Mononuclear cell (primary cell): ENCODE measurements around the gene FAM229A. TPM values are rescaled to one million over a fixed set of nuclear protein-coding genes. Genes with fewer than 3 reads are reported as not detected.
A peak's percentile ranks its signal among the peaks of the same experiment; 100 is the strongest.

Experiments
- H3K27me3 ChIP-seq: 2 replicates; pipeline ENCODE4 v1.6.0; 2011; ENCODE audit warnings: low read length, control low read depth; ENCODE audit not compliant: insufficient read depth
- H3K4me1 ChIP-seq: 2 replicates; pipeline ENCODE4 v1.5.1; 2011; ENCODE audit warnings: mild to moderate bottlenecking, low read length, control low read depth; ENCODE audit not compliant: insufficient read depth
- H3K4me3 ChIP-seq: 2 replicates; pipeline ENCODE4 v1.5.1; 2011; ENCODE audit warnings: mild to moderate bottlenecking, low read length, moderate library complexity
- H3K9me3 ChIP-seq: 2 replicates; pipeline ENCODE4 v1.5.1; 2011; ENCODE audit warnings: low read depth, mild to moderate bottlenecking, control low read depth, low read length
- total RNA-seq: library from RNA; depleted of rRNA; stranded (reverse); fragments of >200 nt; gene quantifications from one replicate; pipeline ENCODE4 v1.2.3, GENCODE V29; 2012

Gene FAM229A
- total RNA-seq, 1 donor: 11.5 TPM

GRCh38 chr1:32342704-32343103 is 19.6 kb downstream of the FAM229A start:
- Histone ChIP-seq H3K9me3 (no peaks in the 10 kb centered on the region), H3K4me1 (peaks cover 36% of the 10 kb centered on the region), H3K4me3 (no peak overlapping the region), H3K27me3 (no peaks in the 10 kb centered on the region)

GRCh38 chr1:32341971-32342370 is 20.3 kb downstream of the FAM229A start:
- no peaks in the 10 kb centered on the region for H3K27me3 ChIP-seq
- peaks cover 43% of the 10 kb centered on the region for H3K4me1 ChIP-seq
- H3K9me3 ChIP-seq: no peaks in the 10 kb centered on the region
- no peak overlapping the region for H3K4me3 ChIP-seq

GRCh38 chr1:32341186-32341757 is 21.0 kb downstream of the FAM229A start:
- Histone ChIP-seq H3K4me1 (peaks cover 50% of the 10 kb centered on the region), H3K4me3 (no peak overlapping the region), H3K9me3 (no peaks in the 10 kb centered on the region), H3K27me3 (no peaks in the 10 kb centered on the region)

DNA sequence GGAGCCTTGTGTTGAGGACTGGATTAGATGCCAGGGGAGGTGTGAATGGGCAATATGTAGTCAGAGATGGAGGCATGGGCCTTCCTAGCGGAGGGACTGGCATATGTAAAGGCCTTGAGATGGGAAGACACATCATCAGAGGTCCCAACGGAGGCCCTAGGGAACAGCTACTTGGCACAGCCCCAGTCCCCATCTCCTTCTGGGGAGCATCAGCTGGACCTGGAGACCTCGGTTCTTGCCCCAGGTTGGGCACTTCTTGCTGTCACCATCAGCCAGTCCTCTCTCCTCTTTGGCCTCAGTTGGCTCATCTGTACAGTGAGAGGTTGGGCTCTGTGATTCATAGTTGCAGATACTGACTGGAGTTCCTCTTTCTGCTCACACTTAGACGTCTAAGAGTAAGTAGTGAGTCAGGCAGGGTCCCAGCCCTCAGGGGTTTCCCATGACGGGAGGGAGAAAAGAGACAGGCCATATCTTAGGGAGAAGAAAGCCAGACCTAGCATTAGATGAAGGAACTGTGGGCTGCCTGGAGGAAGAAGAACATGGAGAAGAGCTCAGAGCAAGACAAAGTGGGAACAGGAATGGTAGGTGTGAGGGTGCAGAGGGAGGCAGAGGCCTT is 22.8 kb downstream of the FAM229A start:
- Histone ChIP-seq H3K4me1 (peaks cover 50% of the 10 kb centered on the region), H3K9me3 (no peaks in the 10 kb centered on the region), H3K27me3 (no peaks in the 10 kb centered on the region), H3K4me3 (no peak overlapping the region)

DNA sequence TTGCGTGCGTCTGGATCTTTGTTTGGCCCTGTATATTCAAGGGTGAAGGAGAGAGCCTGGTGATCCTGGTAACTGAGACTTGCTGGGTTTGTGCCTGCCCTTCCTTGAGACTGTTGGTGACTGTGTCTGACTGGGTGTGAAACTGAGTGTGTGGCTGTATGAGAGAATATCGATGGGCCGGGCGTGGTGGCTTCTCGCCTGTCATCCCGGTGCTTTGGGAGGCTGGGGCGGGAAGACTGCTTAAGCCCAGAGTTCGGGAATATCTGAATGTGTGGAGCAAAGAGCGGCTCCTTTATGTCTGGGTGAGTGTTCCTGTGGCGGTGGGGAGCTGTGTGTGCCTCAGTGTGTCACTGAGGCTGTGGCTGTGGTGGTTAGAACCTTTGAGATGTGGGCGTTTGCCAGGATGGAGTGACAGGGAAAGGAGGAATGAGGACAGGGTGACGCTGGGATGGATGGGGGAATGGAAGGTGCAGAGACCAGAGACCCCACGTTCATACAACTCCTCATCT is 23.6 kb downstream of the FAM229A start:
- H3K9me3 ChIP-seq: no peaks in the 10 kb centered on the region
- H3K27me3 ChIP-seq: no peaks in the 10 kb centered on the region
- H3K4me1 ChIP-seq: peaks cover 52% of the 10 kb centered on the region
- no peak overlapping the region for H3K4me3 ChIP-seq

GRCh38 chr1:32337855-32338636 is 24.2 kb downstream of the FAM229A start:
- no peak overlapping the region for H3K4me3 ChIP-seq
- H3K4me1 ChIP-seq: peaks cover 52% of the 10 kb centered on the region
- H3K27me3 ChIP-seq: no peaks in the 10 kb centered on the region
- no peaks in the 10 kb centered on the region for H3K9me3 ChIP-seq

DNA sequence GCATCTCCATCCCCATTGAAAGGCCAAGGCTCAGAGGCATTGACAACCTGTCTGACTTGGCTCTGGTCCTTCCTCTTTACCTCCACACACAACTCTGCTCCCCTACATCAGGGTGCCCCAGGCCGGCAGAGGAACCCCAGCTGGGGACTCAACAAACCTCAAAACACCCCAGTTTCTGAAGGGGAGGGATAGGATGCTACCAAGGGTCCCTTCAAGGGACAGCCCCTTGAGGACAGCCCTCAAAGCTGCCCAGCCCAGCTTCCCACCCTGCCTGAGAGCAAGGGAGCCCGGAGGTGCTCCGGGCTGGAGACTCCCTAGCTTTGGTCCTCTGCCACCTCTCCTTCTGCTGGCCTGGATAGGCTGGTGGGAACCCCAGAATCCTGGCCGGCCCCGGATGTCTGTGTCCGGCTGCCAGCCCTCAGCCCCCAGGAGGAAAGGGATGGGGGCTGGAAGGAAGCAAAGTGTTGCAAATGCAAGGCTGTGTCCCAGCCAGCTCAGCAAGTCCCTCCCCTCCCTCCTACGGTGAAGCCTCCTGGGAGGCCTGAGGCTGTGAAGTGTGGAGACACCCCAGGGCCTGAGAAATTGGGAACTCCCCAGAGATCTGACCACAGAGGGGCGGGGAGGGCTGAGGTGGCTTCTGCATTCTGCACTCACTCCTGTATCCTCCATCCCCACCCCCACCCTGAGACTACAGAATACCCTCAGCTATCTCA is 25.2 kb downstream of the FAM229A start:
- Histone ChIP-seq H3K27me3 (no peaks in the 10 kb centered on the region), H3K9me3 (no peaks in the 10 kb centered on the region), H3K4me3 (no peak overlapping the region), H3K4me1 (peaks cover 52% of the 10 kb centered on the region)

DNA sequence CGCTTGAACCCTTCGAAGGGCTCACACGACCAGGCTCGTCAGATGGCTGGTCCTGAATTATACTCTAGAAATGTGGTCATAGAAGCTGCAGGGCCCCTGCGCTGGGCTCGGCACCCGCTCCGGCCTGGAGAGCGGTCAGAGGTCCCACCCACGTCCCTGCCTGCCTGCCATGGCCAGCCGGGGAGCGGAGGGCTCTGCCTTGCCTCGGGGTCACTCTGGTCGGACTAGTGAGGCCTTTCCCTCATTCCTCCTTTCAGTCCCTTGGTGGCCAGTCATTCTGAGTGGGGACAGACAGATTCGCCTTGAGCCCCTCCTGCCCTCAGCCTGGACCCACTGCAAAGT is 25.7 kb downstream of the FAM229A start:
- H3K27me3 ChIP-seq: no peaks in the 10 kb centered on the region
- peaks cover 52% of the 10 kb centered on the region for H3K4me1 ChIP-seq
- no peaks in the 10 kb centered on the region for H3K9me3 ChIP-seq
- H3K4me3 ChIP-seq: no peak overlapping the region

DNA sequence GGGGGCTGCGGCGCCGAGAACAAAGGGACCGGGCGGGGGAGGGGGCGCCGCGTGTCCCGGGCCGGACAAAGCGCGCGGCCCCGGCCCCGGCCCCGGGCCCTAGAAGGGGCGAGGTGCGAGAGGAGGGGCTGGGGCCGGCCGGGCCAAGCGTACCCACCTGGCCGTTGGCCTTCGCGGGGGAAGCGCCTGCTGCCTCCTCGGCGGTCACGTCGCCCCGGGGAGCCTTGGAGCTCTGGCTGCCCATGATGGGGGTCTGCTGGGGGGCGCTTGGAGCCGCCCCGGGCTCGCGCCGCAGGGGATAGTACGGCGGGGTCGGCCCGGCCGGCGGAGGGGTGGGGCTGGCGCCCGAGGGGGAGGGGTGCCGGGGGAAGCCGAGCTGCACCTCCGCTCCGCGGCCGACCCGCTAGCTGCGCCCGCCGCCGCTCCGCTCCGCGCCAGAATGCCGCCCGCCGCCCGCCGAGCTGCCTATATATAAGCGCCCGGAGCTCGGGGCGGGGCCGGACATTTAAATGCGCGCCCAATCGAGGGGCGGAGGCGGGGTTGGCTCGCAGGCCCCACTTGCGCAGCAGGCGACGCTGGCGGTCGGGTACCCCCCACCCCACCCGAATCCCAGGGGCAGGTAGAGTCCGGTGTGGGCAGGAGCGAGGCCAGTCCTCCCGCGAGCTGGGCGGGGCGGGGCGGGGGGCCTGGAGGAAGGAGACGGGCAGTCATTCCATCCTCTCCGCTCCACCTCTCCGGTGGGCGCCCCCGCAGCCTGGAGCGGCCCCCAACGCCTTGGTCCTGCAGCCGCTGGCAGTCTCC is 26.3 kb downstream of the FAM229A start, which contains the start of gene MARCKSL1:
TSS of gene MARCKSL1 (minus strand) at position 444 of the 801 bp plus-strand sequence. CDS start at position 244, 200 bp downstream.
- Histone ChIP-seq H3K9me3 (no peaks in the 10 kb centered on the region), H3K4me1 (peaks cover 52% of the 10 kb centered on the region), H3K4me3 (peak within 1 kb of the TSS; percentile 47), H3K27me3 (no peaks in the 10 kb centered on the region)

DNA sequence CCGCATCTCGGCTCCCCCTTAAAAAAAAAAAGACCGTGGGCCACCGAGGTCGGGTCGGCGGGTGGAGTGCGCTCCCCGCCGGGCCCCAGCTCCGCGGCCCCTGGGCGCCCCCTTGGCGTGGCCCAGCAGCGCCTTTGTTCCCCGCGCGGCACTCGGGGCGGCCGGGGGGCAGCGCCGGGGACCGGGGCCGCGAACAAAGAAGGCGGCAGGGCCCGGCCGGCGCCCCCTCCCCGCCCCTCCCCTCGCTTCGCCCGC is 26.8 kb downstream of the FAM229A start:
- H3K4me1 ChIP-seq: peaks cover 52% of the 10 kb centered on the region
- H3K9me3 ChIP-seq: no peaks in the 10 kb centered on the region
- no peaks in the 10 kb centered on the region for H3K27me3 ChIP-seq
- H3K4me3 ChIP-seq: peak overlapping the region; percentile 47

DNA sequence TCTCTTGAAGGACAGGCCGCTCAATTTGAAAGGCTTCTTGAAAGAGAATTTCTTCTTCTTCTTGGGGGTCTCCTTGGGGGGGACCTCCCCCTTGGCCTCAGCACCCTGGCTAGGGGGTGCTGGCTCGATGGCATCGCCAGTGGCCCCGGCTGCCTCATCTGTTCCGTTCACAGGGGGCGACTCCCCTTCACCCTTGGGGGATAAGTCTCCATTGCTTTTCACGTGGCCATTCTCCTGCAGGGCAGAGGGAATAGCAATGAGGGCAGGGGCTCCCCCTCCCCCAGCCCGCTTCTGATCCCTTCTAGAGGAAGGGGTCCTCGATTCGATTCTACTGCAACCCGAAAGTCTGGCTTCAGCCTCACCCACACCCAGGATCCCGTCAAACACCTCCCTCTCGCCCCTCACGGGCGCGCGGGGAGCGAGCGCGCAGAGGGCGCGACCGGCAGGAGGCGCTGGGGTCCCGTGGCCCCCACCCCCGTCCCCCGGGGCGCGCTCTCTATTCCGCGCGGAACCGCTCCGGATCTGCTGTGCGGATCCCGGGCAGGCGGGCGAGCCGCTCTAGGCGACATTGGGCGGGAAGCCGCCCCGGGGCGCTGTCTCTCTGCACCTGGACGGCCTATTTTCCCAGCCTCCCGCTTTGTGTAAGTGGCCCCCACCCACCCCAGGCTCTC is 27.3 kb downstream of the FAM229A start:
- Histone ChIP-seq H3K9me3 (no peaks in the 10 kb centered on the region), H3K4me1 (peaks cover 48% of the 10 kb centered on the region)

GRCh38 chr1:32334274-32334861 is 27.9 kb downstream of the FAM229A start:
- Histone ChIP-seq H3K9me3 (no peaks in the 10 kb centered on the region), H3K27me3 (no peaks in the 10 kb centered on the region), H3K4me3 (no peak overlapping the region), H3K4me1 (peaks cover 42% of the 10 kb centered on the region)

More for the DNA sequence above, 27.3 kb downstream of the FAM229A start:
- H3K27me3 ChIP-seq: no peaks in the 10 kb centered on the region
- peak overlapping the region; percentile 47 for H3K4me3 ChIP-seq

- Histone ChIP-seq H3K4me1 (peaks cover 33% of the 10 kb centered on the region), H3K4me3 (no peak overlapping the region), H3K9me3 (no peaks in the 10 kb centered on the region), H3K27me3 (no peaks in the 10 kb centered on the region)
These were observed 28.9 kb downstream of the FAM229A start for GRCh38 chr1:32333251-32333963.
